Omental fat pad (tissue), 4 donors: Measurements from ENCODE around the gene NPFFR1. TPM values are rescaled to one million over a fixed set of nuclear protein-coding genes. Genes with fewer than 3 reads are reported as not detected.

Experiments used
- ATAC-seq: fragments of 150-250 bp; one replicate; pipeline ENCODE4 v1.9.1; 2016; ENCODE audit warnings: mild to moderate bottlenecking, moderate library complexity; ENCODE audit not compliant: low FRiP score
- DNase-seq: peaks from one replicate; pipeline ENCODE4 v3.0.0-alpha.2; 2019; ENCODE audit warnings: low spot score
- total RNA-seq, 4 donors: library from RNA; depleted of rRNA; stranded (reverse); fragments of >200 nt; gene quantifications; one replicate each; pipeline ENCODE4 v1.1.0, GENCODE V29; 2016
- TF ChIP-seq, protein P1 (sequence below), 3 donors: fragments of 450-650 bp; IDR thresholded peaks; one replicate each; pipeline ENCODE4 v1.5.1; 2016 to 2017; ENCODE audit warnings: antibody characterized with exemption in 3 of 3, mild to moderate bottlenecking in 3 of 3, moderate library complexity in 2 of 3

The NPFFR1 gene
- total RNA-seq, 4 donors from 2014 or later, result 0.19 to 3.4 (median 0.60) TPM; not detected in 1

DNA sequence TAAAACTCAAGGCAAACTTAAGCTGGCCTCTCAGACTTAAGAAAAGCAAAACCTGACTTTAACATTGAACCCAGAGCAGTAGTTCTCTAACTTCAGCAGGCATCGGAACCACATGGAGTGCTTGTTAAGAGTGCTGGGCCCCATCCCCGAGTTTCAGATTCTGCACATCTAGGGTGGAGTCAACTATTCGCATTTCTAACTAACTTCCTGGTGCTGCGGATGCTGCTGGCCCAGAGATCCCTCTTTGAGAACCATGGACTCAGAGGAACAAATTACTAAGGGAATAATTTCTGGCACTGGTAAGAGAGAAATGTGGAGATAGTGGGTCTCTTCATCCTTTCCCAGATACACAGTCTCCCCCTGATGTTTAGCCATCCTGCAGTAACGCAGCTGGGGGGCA lies 14.6 kb upstream of the NPFFR1 start:
- ATAC-seq (no peak), DNase-seq (no peak)
- TF ChIP-seq, protein P1, sequence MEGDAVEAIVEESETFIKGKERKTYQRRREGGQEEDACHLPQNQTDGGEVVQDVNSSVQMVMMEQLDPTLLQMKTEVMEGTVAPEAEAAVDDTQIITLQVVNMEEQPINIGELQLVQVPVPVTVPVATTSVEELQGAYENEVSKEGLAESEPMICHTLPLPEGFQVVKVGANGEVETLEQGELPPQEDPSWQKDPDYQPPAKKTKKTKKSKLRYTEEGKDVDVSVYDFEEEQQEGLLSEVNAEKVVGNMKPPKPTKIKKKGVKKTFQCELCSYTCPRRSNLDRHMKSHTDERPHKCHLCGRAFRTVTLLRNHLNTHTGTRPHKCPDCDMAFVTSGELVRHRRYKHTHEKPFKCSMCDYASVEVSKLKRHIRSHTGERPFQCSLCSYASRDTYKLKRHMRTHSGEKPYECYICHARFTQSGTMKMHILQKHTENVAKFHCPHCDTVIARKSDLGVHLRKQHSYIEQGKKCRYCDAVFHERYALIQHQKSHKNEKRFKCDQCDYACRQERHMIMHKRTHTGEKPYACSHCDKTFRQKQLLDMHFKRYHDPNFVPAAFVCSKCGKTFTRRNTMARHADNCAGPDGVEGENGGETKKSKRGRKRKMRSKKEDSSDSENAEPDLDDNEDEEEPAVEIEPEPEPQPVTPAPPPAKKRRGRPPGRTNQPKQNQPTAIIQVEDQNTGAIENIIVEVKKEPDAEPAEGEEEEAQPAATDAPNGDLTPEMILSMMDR (IDR thresholded peaks at IDR 0.05), result no peak

DNA sequence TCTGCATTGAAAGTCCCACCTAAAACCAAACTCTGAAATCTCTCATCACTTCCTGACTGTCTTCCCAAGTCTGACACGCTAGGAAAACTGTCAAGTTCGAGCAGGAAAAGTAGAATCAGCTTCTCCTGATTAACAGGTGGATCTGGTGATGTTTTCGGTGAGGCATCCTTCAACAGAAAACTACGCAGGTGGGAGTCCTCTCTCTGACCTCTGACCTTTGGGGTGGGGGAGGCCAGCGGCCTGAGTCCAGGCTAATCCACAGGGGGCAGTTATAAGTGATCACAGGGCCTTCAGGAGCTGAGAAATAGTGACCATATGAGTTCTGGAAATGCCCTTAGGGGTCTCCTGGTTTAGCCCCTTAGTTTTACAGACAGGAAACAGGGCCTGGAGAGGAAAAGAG lies 13.4 kb upstream of the NPFFR1 start:
- TF ChIP-seq, protein P1 (IDR thresholded peaks at IDR 0.05), result no peak
- ATAC-seq (no peak), DNase-seq (no peak)

DNA sequence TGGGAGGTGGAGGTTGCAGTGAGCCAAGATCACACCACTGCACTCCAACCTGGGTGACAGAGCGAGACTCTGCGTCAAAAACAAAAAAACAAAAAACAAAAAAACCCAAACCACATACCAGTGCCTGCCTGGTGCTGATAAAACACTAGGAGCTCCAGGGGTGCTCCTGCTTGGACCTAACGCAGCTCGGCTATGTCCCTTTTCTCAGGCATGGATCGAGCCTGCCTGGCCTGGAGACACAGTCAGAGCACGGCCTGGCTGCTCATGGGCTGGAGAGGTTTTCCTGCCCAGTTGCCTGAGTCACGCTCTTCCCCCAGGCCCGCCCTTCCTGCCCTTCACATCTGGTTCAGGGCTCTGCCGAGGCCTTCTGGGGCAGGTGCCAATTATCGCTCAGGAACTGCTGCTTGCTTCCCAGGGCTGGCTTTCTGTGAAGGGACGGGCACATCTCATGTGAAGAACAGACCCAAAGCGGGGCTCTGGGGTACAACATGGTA lies 12.6 kb upstream of the NPFFR1 start:
- ATAC-seq (peak; percentile 97), DNase-seq (peak; percentile 52)
- TF ChIP-seq, protein P1 (IDR thresholded peaks at IDR 0.05), result no peak

DNA sequence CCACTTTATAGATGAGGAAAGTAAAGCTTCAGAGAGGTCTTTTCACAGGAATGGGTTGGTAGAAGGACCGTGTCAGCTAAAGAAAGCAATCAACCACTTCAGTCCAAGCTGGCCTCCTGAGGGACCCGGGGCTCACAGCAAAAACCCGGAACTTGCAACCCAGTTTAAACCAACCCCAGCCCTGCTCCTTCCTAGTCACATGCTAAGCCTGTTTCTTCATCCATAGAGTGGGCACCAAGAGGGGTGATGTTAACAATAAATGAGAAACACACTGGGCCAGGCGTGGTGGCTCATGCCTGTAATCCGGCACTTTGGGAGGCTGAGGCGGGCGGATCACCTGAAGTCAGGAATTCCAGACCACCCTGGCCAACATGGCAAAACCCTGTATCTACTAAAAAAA lies 12.1 kb upstream of the NPFFR1 start:
- ATAC-seq (no peak), DNase-seq (peak; percentile 15)
- TF ChIP-seq, protein P1 (IDR thresholded peaks at IDR 0.05), result no peak

DNA sequence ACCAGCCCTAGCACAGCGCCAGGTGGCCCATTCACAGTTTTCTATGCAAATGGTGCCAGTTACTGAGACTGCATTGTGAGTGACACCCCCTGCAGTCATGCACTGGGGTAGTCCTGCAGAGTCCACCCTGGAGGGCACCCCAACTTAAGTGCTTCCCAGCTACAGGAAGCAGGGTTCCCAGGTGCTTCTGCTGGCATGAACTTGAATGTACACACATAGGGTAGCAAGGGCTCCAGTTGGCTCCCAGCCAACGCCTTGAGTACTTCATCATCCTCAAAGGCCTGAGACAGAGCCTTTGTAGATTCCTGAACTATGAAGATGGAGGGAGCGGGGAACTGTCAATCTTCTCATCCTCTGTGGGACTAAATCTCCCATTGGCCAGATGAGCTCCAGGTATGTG lies 11.5 kb upstream of the NPFFR1 start:
- TF ChIP-seq, protein P1 (IDR thresholded peaks at IDR 0.05), result no peak
- no peak for ATAC-seq
- DNase-seq, result peak; percentile 21

DNA sequence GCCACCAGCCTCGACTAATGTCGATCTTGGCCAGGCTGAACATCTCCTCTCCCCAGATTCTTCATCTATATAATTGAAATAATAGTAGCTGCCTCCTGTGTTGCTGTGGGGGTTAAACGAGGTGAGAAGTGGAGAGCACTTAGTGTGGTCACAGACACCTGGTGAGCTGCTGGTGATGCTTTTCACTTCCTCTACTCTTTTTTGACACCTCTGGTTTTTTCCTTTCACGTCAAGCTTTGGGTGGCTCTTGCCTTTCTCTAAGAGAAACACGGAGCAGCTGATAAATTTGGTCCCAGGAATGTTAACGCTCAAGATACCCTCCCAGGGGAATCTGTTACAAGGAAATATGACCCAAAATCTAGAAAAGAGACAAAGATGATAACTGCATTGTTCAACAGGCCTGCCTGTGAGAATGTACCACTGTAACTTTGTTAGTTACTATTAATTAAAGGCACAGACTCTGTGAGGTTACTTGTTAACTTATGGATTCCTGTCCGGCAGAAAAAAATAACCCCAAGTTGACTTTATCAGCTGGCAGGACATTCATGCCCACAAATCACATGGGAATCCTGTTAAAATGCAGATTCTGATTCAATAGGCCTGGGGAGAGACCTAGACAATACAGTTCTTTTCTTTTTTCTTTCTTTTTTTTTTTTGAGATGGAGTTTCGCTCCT lies 9.5 kb upstream of the NPFFR1 start:
- DNase-seq (no peak), ATAC-seq (no peak)
- TF ChIP-seq, protein P1 (IDR thresholded peaks at IDR 0.05), result no peak

DNA sequence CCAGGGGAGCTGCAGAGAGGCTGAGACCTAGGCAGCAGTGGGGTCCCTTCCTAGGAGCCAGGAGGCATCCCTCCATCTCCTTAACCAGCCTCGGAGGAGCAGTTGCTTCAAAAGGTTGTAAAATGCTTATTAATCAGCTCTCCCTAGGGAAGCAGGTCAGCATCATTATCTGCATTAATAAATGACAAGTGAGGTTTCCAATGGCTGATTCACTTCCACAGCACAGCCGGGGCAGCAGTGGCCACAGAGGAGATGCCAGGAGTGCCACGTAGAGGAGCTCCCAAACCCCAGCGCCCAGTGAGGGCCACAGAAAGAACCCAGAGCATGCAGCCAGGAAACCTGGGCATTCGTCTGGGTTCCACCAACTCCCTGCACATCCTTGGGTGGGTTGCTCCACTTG lies 8.2 kb upstream of the NPFFR1 start:
- TF ChIP-seq, protein P1 (IDR thresholded peaks at IDR 0.05), result no peak
- ATAC-seq (no peak), DNase-seq (peak; percentile 10)
